CD4-positive, alpha-beta T cell treated with Interferon alpha-2 for 1 hour (primary cell): ENCODE results near the gene NFASC.

Experiments used
- DNase-seq, 2 donors: peaks; one replicate each; pipeline ENCODE4 v3.0.0-alpha.2; 2020 to 2022

Gene NFASC

DNA sequence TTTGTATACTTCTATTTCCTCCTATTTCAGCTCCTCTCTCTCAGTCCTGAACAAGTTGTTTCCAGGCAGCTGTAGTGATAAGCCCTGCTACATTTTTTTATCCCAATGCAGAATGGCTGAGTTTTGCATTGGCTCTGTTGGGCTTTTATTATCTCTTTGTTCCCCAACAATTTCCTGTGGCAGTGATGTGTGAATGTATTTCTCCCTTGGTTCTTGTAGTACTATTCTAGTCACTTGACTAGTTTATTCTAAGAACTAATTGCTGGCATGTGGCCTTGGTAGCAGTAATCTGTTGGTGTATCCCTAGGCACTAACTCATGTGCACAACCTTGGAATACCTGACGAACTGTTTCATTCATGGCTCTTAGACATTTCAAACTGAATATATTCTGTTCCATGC is 60.7 kb downstream of the NFASC start:
- no peak for DNase-seq

DNA sequence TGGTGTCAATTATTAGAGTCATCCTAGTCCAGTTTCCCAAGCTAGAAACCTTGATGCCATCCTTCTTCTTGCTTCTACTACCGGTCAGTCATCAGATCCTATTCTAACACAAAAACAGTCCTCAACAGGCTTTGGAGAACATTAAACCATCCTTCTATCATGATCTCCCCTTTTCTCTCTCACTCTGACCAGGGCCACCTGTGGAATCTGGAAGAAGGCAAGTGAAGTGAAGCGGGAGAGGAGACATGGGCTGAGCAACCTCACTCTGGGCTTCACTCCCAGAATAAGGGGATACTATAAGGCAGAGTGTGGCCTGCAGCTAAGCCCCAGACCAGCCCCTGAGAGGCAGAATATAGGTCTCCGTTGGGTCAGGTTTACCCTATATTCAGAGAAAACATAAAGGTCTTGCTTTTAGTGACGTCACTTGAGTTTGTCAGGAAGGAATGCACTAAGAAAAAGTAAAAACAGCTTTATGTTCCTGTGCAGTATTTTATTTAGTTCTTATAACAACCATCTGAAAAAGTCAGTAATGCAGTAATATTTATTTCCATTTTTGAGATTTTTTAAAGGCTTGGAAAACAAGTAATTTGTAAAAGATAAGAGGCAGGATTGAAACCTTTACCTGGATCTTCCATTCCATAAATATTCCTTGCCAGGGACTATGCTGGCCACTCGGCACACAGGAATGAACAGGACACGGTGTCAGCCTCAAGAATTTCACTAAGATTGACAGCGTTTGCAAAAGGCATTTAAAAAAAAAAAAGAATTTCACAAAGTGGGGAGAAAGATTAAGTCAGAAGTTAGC is 61.3 kb downstream of the NFASC start:
- DNase-seq = no peak

GRCh38 chr1:204932573-204932909 is 61.9 kb downstream of the NFASC start:
- DNase-seq = no peak

DNA sequence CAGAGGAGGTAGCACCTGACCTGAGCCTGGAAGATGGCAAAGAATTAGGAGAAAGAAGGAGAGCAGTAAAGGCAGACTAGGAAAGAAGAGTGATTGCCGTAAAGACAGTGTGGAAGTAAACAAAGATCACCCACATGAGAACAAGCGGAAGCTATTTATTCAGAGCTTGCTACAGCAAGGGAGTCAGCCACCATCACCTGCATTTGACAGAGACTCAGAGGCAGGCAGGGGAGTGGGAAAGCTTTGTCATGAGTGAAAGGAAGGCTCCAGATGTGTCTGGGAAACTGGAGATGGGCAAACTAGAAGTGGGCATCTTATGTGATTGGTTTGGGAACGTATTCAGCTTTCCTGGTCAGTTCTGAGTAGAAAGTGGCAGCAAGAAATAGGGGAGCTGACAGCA is 64.5 kb downstream of the NFASC start:
- no peak for DNase-seq

GRCh38 chr1:204936765-204937164 is 66.1 kb downstream of the NFASC start:
- DNase-seq = no peak

- DNase-seq = no peak
Measured at GRCh38 chr1:204937901-204938300, 67.2 kb downstream of the NFASC start.

DNA sequence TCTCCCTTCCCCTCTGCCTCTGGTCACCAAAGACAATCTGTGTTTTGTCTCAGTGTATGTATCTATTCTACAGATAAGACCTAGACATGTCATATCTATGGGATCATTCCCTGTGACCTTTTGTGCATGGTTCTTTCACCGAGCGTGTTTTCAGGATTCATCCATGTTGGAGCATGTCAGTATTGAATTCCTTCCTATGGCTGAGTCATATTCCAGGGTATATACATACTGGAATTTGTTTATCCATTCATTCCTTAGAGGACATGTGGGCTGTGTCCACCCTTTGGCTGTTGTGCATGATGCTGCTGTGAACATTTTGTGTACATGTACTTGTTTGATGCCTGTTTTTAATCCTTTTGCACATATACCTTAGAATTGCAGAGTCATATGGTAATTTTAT is 69.9 kb downstream of the NFASC start:
- DNase-seq = no peak

- DNase-seq = peak; percentile 31 to 37
Measured at GRCh38 chr1:204941421-204942338, 71.0 kb downstream of the NFASC start.

DNA sequence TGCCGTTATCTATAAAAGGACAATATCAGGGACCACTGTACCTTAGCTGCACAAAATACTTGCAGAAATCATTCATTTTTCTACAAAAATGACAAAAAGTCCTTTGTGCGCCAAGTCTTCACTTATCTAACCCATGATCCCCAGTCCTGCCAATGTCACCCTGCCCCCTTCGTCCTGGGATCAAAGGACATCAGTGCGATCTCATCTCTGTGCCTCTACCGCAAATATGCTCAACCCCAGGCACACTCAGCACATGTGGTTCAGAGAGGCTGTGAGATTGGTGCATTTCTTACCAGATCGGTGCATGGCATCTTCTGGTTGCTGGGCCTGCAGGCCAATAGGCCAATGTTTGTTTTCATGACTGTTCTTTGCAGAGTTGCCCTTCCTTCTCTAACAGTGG is 72.8 kb downstream of the NFASC start:
- no peak for DNase-seq

- DNase-seq = no peak
Measured at GRCh38 chr1:204944662-204945061, 74.0 kb downstream of the NFASC start.

- DNase-seq = no peak
Measured at GRCh38 chr1:204945565-204945977, 74.9 kb downstream of the NFASC start.

- no peak for DNase-seq
Measured at GRCh38 chr1:204946640-204947039, 76.0 kb downstream of the NFASC start.

DNA sequence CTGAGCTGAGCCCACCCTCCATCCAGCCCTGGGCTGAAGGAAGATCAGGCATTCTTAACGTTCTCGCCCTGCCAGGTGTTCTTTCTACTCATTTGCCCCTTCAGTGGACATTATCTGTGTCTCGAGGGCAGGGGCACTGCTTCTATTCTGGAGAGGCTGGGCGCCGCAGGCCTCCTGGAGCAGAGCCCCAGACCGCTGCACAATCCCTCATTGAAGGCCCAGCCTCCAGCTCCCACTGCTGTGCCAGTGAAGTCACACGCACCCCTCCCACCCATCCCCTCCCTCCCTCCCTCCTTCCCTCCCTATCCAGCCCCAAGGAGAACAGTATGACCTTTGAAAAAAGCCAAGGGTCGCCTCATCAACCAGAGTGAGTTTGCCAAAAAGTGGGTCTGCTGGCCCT is 76.7 kb downstream of the NFASC start:
- no peak for DNase-seq

DNA sequence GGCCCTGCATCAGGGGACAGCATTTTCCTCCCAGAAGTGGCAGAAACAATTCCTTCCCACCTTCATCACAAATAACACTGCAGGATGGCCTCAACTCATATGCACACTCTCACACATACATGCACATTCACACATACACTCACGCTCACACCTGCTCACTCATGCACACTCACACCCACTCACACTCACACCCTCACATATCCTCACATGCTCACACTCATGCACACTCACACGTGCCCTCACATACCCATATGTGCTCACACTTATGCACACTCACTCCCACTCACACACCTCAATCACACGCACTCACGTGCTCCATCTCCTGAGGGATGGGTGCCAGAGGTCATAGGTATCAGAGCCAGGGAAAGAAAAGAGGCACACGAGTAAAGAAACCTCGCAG is 77.1 kb downstream of the NFASC start:
- no peak for DNase-seq

GRCh38 chr1:204950353-204951001 is 79.8 kb downstream of the NFASC start:
- DNase-seq = no peak

DNA sequence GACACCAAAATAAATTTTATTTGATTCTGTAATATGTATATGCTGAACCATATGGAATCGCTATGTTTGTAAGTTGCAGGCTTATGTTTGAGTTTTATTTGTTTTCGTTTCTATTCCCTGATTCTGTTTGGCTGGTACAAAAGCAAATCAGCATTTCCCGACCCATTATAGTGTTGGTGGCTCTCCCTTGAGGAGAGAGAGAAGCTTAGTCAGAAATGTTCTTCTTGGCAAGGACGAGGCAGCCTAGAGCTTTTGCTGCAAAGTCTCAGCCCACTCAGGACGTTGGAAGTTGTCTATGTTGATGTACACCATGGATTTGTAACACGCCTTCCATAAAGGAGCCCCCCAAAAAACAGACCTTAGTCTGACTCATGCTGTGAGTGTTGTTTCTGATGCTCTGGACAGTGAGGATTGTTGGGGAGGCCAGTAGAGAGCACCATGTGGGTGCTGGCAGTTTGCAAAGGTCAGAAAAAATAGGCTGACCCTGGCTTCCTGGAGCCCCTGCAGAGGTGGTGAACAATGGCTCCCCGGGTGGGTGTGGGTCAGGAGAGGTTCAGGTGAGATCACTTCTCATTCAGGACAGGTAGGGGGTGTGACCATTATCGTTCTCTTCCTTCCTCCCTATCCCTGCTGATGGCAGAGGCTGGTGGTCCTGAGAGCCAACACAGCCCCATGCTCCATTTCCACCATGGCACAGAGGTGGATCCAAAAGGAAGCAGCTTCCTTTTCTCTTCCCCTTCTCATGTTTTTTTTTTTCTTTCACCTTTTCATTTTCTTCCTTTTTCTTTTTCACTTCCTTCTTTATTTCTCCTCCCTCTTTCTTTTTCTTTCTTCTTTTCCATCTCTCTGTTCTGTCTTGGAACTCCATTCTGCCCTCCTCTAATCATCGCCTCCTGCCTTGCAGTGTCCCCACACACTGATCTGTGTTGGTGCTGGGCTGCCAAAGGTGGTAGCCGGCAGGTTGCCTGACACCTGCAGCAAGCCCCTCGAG is 88.0 kb downstream of the NFASC start:
- DNase-seq = no peak

GRCh38 chr1:204959374-204959773 is 88.7 kb downstream of the NFASC start:
- no peak for DNase-seq

GRCh38 chr1:204959836-204960235 is 89.2 kb downstream of the NFASC start:
- DNase-seq = no peak

DNA sequence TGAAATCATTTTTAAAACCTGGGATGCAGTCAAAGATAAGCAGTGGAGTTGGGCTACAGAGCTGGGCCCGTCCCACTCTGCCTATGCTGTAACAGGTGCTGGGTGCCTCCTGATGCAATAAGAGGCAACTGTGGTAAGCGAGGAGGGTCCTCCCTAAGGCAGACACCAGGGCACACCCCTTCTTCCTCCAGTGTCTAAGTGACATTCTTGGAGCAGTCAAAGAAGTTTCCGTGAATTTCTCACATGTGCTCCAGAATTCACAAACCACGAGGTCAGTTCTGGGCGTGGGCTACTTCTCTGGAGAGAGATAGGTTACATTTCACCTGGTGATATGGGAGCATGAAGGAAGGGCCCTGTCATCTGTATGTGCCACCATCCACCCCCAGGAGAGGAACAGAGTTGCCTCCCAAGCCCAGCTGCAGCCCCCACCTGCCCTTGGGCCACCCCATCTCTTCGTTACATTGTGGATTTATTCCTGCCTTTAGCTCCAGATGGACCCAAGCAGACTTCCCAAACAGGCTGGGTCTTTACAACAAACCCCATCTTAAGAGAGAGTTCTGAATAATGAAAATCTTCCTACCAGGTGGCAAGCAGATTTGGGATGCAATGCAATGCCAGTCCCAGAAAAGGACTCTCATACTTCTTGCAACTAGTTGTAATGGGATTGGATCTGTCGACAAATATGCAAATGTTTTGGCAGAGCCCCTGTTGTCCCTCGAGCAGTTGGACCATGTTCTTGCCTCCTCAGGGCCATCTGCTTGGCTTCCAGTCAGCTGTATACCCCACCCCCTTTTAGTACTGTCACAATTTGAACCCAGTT is 89.9 kb downstream of the NFASC start:
- DNase-seq = no peak

GRCh38 chr1:204961765-204962419 is 91.2 kb downstream of the NFASC start:
- no peak for DNase-seq
